Measurements from ENCODE around the gene C17orf100.

- TF ChIP-seq CTCF (IDR thresholded peaks at IDR 0.05; ENCODE audit: insufficient read depth, low read length, poor library complexity, severe bottlenecking) (no peak), EZH2phosphoT487 (conservative IDR thresholded peaks at IDR 0.05; ENCODE audit: low read length) (no peak)
Observed at GRCh38 chr17:6654841-6655731, 3.5 kb downstream of the C17orf100 start.
